GM12801 (cell line): ENCODE data around the gene NUP54.

Experiments used
- TF ChIP-seq, protein P1 (sequence below): IDR thresholded peaks from one replicate; pipeline ENCODE4 v1.5.1; 2011; ENCODE audit warnings: control low read depth; ENCODE audit not compliant: insufficient read length; ENCODE audit errors: extremely low read depth

Gene NUP54

DNA sequence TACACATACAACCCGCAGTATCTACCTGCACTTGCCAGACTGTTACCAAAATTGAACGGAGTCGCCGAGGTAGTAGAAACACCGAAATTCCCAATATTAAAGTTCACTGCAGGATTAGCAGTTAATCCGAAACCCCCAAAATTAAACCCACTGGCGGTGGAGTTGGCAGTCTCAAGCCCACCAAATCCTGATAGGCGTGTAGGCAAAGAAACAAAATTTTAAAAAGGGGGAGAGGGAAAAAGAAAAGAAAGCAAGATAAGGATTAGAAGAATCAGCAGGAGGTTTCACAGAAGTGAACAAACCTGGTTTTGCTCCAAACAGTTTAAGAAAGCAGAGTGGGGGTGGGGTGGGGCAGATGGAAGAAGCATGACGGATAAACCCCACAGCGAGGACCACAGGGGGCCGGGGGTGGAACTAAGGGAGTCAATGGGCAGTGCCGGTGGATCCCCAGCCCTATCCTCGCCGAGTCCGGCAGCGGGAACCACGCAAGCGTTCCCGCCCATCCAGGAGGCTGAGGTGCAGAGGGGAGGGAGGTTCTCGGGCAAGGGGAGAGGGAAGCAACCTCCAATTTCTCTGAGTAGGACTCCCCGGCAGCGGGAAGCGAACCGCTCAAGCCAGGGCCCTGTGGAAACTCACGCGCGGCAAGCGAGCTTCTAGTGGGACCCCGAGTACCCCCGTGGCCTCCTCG, 599 bp downstream of the NUP54 start:
- TF ChIP-seq, protein P1, sequence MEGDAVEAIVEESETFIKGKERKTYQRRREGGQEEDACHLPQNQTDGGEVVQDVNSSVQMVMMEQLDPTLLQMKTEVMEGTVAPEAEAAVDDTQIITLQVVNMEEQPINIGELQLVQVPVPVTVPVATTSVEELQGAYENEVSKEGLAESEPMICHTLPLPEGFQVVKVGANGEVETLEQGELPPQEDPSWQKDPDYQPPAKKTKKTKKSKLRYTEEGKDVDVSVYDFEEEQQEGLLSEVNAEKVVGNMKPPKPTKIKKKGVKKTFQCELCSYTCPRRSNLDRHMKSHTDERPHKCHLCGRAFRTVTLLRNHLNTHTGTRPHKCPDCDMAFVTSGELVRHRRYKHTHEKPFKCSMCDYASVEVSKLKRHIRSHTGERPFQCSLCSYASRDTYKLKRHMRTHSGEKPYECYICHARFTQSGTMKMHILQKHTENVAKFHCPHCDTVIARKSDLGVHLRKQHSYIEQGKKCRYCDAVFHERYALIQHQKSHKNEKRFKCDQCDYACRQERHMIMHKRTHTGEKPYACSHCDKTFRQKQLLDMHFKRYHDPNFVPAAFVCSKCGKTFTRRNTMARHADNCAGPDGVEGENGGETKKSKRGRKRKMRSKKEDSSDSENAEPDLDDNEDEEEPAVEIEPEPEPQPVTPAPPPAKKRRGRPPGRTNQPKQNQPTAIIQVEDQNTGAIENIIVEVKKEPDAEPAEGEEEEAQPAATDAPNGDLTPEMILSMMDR = no peak

DNA sequence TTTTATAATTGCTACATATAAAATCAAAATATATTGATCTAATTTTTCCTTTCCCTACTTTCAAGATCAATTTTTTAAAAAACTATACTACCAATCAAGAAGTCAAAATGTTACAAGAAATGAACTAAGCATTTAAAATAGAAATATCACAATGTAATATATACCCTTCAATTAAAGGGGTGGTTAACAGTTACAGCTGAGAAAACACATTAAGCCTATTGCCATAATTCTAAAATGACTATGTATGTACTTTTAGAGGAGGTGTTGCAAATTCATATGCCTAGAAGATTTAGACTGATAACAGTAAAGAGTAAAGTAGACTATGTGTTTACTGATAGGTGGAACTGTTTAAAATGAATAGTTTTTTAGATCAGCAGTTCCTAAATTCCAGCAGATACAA, 3.7 kb downstream of the NUP54 start:
- TF ChIP-seq, protein P1 = no peak

DNA sequence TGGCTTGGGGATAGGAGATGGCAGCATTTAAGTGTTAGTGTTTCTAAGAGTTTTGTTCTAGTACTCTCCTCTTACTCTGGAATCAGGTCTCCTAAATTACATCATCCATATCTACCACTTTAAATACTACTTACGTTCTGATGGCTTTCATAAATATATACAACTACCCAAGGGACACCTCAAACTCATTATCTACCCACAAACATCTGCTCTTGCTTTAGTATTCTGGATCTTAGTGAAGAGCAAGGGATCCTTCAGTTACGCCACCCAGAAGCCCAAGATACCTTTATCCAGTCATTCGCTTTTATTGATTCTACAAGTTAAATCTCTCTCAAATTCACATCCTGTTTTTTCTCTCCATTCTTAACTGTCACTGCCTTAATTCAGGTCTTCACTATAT, 7.0 kb downstream of the NUP54 start:
- TF ChIP-seq, protein P1 = no peak

DNA sequence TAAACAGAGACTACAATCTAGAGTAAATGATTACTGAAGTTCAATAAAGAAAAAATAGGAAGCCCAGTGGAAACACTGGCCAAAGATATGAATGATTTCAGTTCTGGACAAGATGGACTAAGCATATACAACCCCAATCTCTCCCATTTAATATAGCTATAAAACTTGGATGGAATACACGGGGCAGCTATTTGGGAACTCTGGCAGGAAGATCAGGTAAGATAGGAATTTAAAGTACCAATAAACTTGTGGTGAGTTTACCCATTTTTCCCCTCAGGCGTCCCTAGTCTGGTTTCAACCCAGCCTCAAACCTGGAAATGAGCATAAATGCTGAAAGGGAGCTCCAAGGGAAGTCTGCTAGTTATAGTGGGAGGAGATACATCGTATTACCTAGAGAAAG, 20.4 kb downstream of the NUP54 start:
- TF ChIP-seq, protein P1 = no peak

DNA sequence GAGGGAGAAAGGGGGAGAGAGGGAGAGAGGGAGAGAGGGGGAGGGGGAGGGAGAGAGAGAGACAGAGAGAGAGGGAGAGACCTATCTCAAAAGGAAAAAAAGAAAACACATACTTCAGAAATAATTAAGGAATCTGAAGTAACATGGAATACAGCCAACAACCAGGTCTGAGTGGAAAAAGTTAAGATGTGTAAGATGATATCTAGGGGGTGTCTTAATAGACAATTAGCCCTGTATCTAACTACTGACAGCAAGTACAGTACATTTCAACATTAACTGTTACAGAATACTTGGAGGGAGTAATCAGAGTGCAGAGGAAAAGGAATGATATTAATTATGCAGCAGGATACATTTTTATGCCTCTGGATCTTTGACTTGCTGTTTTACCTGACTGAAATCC, 22.4 kb downstream of the NUP54 start:
- TF ChIP-seq, protein P1 = no peak

DNA sequence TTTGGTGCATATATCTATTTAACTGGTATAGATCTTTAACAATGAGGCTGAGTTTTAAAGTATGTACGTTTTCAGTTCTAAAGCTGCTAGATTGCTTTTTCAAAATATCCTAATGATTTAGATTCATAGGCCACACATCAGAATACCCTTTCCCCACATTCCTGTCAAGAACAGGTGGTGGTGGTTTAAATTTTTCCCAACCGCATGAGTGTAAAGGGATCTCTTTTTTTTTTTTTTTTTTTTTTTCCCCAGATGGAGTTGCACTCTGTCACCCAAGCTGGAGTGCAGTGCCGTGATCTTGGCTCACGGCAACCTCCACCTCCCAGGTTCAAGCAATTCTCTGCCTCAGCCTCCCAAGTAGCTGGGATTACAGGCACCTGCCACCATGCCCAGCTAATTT, 28.0 kb downstream of the NUP54 start:
- TF ChIP-seq, protein P1 = no peak

DNA sequence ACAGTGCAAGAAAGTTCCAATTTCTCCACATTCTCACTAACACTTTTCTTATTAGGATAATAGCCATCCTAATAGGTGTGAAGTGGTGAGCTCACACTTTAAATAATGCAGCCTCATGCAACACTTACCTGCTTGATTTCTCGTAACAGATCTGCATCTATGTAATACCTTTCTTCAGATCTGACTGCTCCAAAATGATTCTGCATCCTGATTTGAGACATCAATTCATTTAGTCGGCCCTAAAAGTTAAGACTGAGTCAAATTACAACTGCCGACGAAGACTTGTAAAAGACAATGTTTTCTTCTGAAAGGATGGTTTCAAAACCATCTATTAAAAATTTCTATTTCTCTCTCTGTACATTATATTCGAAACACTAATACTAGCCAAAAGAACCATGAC, 30.7 kb downstream of the NUP54 start:
- TF ChIP-seq, protein P1 = no peak
